ENCODE measurements around the gene TAF6.

DNA sequence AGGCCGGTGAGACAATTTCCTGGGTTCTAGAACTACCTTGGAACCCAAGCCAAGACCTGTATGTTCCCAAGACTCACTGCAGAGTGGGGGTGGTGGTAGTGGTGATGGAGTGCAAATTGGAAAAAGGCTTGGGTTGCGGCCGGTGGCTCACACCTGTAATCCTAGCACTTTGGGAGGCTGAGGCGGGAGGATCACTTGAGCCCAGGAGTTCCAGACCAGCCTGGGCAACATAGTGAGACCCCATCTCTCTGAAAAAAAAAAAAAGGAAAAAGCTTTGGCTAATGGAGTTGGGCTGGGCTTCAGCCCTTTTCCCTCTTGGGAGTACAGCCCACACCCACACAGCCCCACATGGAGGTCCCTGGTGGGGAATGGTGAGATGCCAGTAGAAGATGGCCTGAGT lies 13.6 kb downstream of the TAF6 start:
- TF ChIP-seq, protein P1, sequence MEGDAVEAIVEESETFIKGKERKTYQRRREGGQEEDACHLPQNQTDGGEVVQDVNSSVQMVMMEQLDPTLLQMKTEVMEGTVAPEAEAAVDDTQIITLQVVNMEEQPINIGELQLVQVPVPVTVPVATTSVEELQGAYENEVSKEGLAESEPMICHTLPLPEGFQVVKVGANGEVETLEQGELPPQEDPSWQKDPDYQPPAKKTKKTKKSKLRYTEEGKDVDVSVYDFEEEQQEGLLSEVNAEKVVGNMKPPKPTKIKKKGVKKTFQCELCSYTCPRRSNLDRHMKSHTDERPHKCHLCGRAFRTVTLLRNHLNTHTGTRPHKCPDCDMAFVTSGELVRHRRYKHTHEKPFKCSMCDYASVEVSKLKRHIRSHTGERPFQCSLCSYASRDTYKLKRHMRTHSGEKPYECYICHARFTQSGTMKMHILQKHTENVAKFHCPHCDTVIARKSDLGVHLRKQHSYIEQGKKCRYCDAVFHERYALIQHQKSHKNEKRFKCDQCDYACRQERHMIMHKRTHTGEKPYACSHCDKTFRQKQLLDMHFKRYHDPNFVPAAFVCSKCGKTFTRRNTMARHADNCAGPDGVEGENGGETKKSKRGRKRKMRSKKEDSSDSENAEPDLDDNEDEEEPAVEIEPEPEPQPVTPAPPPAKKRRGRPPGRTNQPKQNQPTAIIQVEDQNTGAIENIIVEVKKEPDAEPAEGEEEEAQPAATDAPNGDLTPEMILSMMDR (IDR thresholded peaks at IDR 0.05), result no peak
- TF ChIP-seq POLR2A (IDR thresholded peaks at IDR 0.05) (no peak), EP300 (IDR thresholded peaks at IDR 0.05) (no peak)
